ENCODE measurements around the gene GLI3. TPM values are rescaled to one million over a fixed set of nuclear protein-coding genes. Genes with fewer than 3 reads are reported as not detected.

GLI3 gene
- polyA plus RNA-seq, 1 donor = 10.8 TPM

GRCh38 chr7:42002654-42003053, 234.4 kb downstream of the GLI3 start:
- no peak for DNase-seq (ENCODE audit: low read depth)

- no peak for DNase-seq (ENCODE audit: low read depth)
These were observed 237.2 kb downstream of the GLI3 start for GRCh38 chr7:41999736-42000283.

- DNase-seq (ENCODE audit: low read depth) = no peak
These were observed 239.0 kb downstream of the GLI3 start for GRCh38 chr7:41998041-41998440.

GRCh38 chr7:41997151-41997550, 239.9 kb downstream of the GLI3 start:
- no peak for DNase-seq (ENCODE audit: low read depth)

GRCh38 chr7:41996381-41997035, 240.5 kb downstream of the GLI3 start:
- no peak for DNase-seq (ENCODE audit: low read depth)

GRCh38 chr7:41995632-41996271, 241.3 kb downstream of the GLI3 start:
- DNase-seq (ENCODE audit: low read depth) = no peak

GRCh38 chr7:41994746-41995110, 242.3 kb downstream of the GLI3 start:
- no peak for DNase-seq (ENCODE audit: low read depth)

- no peak for DNase-seq (ENCODE audit: low read depth)
These were observed 242.8 kb downstream of the GLI3 start for GRCh38 chr7:41994036-41994745.

- DNase-seq (ENCODE audit: low read depth) = no peak
These were observed 243.8 kb downstream of the GLI3 start for GRCh38 chr7:41992881-41993867.

- no peak for DNase-seq (ENCODE audit: low read depth)
These were observed 252.1 kb downstream of the GLI3 start for GRCh38 chr7:41984888-41985287.

- no peak for DNase-seq (ENCODE audit: low read depth)
These were observed 255.7 kb downstream of the GLI3 start for GRCh38 chr7:41981046-41982040.

GRCh38 chr7:41979834-41980307, 257.1 kb downstream of the GLI3 start:
- DNase-seq (ENCODE audit: low read depth) = peak; percentile 41

GRCh38 chr7:41978858-41979257, 258.2 kb downstream of the GLI3 start:
- no peak for DNase-seq (ENCODE audit: low read depth)

GRCh38 chr7:41977661-41978060, 259.3 kb downstream of the GLI3 start:
- no peak for DNase-seq (ENCODE audit: low read depth)

- DNase-seq (ENCODE audit: low read depth) = no peak
These were observed 259.8 kb downstream of the GLI3 start for GRCh38 chr7:41977151-41977651.

GRCh38 chr7:41976411-41976810, 260.6 kb downstream of the GLI3 start:
- DNase-seq (ENCODE audit: low read depth) = no peak

GRCh38 chr7:41975849-41976248, 261.2 kb downstream of the GLI3 start:
- DNase-seq (ENCODE audit: low read depth) = no peak

GRCh38 chr7:41974870-41975557, 262.0 kb downstream of the GLI3 start:
- no peak for DNase-seq (ENCODE audit: low read depth)

- DNase-seq (ENCODE audit: low read depth) = no peak
These were observed 263.7 kb downstream of the GLI3 start for GRCh38 chr7:41973202-41973730.

Measured in forelimb muscle (tissue), 1 donor.